Pancreas (tissue), 10 donors: ENCODE results near the gene NOL9. TPM values are rescaled to one million over a fixed set of nuclear protein-coding genes. Genes with fewer than 3 reads are reported as not detected.

Experiments
- ATAC-seq, 4 donors: fragments of 200-7000 bp; cut with Tn5 transposase; one replicate each; pipeline versions ENCODE4 v1.8.0 to v1.9.1; 2020; ENCODE audit warnings: mild to moderate bottlenecking in 4 of 4, moderate library complexity in 4 of 4
- DNase-seq, 6 donors: peaks; one replicate each; pipeline ENCODE4 v3.0.0-alpha.2; 2020
- FAIRE-seq: peaks from 2 replicates; lab custom pipeline; 2012; peaks lifted over from hg19 to GRCh38; lab: Jason Lieb, UNC
- H3K27ac ChIP-seq, 4 donors: fragments of 200-600 bp; sonication (generic); 1 replicate in 3 of 4; 2 replicates in 1 of 4; pipeline versions ENCODE4 v1.5.0 to v1.8.0; 2020
- H3K27me3 ChIP-seq, 4 donors: fragments of 200-600 bp; one replicate each; pipeline ENCODE4 v1.8.0; 2021
- H3K36me3 ChIP-seq, 3 donors: fragments of 200-600 bp; sonication (generic) in 1 of 3; one replicate each; pipeline versions ENCODE4 v1.5.0 to v1.8.0; 2020 to 2021
- H3K4me1 ChIP-seq, 3 donors: fragments of 200-600 bp; one replicate each; pipeline ENCODE4 v1.8.0; 2021
- H3K4me3 ChIP-seq, 4 donors: fragments of 200-600 bp; sonication (generic) in 2 of 4; one replicate each; pipeline versions ENCODE4 v1.5.0 to v1.8.0; 2020 to 2021
- H3K9me3 ChIP-seq, 4 donors: fragments of 200-600 bp; one replicate each; pipeline ENCODE4 v1.8.0; 2021
- CTCF ChIP-seq, 4 donors: fragments of 200-600 bp; sonication (generic) in 3 of 4; IDR thresholded peaks; one replicate each; pipeline versions ENCODE4 v1.5.0 to v1.8.0; 2021; ENCODE audit warnings: antibody characterized with exemption in 4 of 4
- WGBS, 2 donors: extraction: QIAGEN DNeasy Blood & Tissue Kit; methylation state at CpG; one replicate each; pipeline ENCODE4 v1.1.7; 2013; 5-methylcytosine and 5-hydroxymethylcytosine counted together
- intact Hi-C, 3 donors: fragments of 100-400 bp; cut with DNase I; formaldehyde crosslinking; loops; one replicate each; pipeline versions ENCODE4 v1.11.1 to v1.14.2; 2022
- polyA plus RNA-seq, 2 donors: library from polyadenylated mRNA; stranded (reverse); fragments of 200-250 nt; gene quantifications; one replicate each; pipeline ENCODE4 v1.2.3, GENCODE V29; 2013
- total RNA-seq, 6 donors: library from RNA; stranded (reverse); fragmentation: NEBNext Ultra II Directional in 4 of 6; extraction: Animal tissue kit (Norgen Biotek cat#: 25700) in 4 of 6; gene quantifications; one replicate each; pipeline versions ENCODE4 v1.2.1 to v1.2.4, GENCODE V29; 2021 to 2023
- donor health status: healthy with polysubstance abuse.
- donor health status: DM: no; HTN: no; CAD: no; lungs with moderate emphysema.
- donor health status: DM: no; HTN: no; CAD: no.
- donor health status: control.
- donor health status: control.
- donor health status: Bipolar disorder and iron deficiency.
- donor health status: DM: yes; HTN: yes; CAD: no.
- donor health status: DM: no; HTN: no; CAD: no.
- donor health status: DM: no; HTN: no; CAD: no.
- donor health status: DM: yes; HTN: yes; CAD: no.

The NOL9 gene
- total and polyA plus RNA-seq, 8 donors, result 7.5 to 15.1 (median 11.4) TPM

DNA sequence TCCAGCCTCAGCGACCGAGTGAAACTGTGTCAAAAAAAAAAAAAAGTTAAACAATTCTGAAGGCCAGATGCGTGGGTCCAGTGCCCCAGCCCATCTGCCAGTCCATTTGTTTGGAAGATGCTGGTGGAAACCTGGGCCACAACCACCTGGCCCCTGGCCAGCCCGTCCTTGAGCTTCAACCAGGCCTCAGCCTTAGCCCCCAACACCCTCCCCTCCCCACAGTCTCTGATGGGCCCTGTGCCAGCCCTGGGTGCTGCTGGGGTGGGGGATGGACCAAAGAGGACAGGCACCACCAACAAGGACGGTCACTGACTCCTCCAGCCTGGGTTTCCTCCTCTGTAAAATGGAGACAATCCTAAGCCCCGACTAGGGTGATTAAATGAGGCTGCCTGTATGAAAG, 43.3 kb downstream of the NOL9 start:
- Histone ChIP-seq H3K27me3 (no peaks in the 10 kb centered on the region), H3K4me3 (no peak overlapping the region), H3K27ac (no peak overlapping the region), H3K9me3 (no peaks in the 10 kb centered on the region), H3K36me3 (no peaks in the 10 kb centered on the region), H3K4me1 (no peaks in the 10 kb centered on the region)
- 62% methylated on average over 6 of the region's 6 CpGs for WGBS, 2 donors
- no peak for ATAC-seq
- TF ChIP-seq CTCF (IDR thresholded peaks at IDR 0.05), result no peak
- intact Hi-C loops, result no loop called here
- DNase-seq, result no peak
- no peak for FAIRE-seq

DNA sequence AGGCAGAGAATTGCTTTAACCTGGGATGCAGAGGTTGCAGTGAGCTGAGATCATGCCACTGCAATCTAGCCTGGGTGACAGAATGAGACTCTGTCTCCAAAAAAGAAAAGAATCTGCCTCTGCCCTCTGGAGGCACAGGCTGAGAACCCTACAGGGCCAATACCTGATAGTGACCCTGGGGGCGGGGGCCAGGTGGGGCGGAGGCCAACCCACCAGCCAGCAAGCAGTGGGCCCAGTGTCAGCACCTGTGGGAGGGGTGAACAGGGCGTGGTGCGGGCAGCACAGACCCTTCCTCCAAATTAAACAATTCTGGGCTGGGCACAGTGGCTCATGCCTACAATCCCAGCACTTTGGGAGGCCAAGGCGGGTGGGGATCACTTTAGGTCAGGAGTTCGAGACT, 43.8 kb downstream of the NOL9 start:
- FAIRE-seq, result no peak
- Histone ChIP-seq H3K9me3 (no peaks in the 10 kb centered on the region), H3K4me3 (no peak overlapping the region), H3K27me3 (no peaks in the 10 kb centered on the region), H3K36me3 (no peaks in the 10 kb centered on the region), H3K27ac (no peak overlapping the region), H3K4me1 (no peaks in the 10 kb centered on the region)
- ATAC-seq, result no peak
- no peak for DNase-seq
- TF ChIP-seq CTCF (IDR thresholded peaks at IDR 0.05), result no peak
- intact Hi-C loops, result no loop called here
- 76 to 87% methylated on average over 6 of the region's 6 CpGs for WGBS, 2 donors

GRCh38 chr1:6509919-6510291, 44.4 kb downstream of the NOL9 start:
- no peak overlapping the region for H3K27ac ChIP-seq
- no peaks in the 10 kb centered on the region for H3K27me3 ChIP-seq
- intact Hi-C loops, result no loop called here
- FAIRE-seq (no peak), ATAC-seq (peak in 1 of 4 donors; percentile 58), DNase-seq (peak in 1 of 6 donors; percentile 49)
- no peaks in the 10 kb centered on the region for H3K4me1 ChIP-seq
- no peaks in the 10 kb centered on the region for H3K9me3 ChIP-seq
- H3K4me3 ChIP-seq, result no peak overlapping the region
- TF ChIP-seq CTCF (IDR thresholded peaks at IDR 0.05), result no peak
- H3K36me3 ChIP-seq, result no peaks in the 10 kb centered on the region
- WGBS, 2 donors, result 76 to 90% methylated on average over 7 to 10 of the region's 10 CpGs

GRCh38 chr1:6509220-6509918, 44.9 kb downstream of the NOL9 start:
- H3K4me3 ChIP-seq, result no peak overlapping the region
- TF ChIP-seq CTCF (IDR thresholded peaks at IDR 0.05), result no peak
- intact Hi-C loops, result no loop called here
- no peaks in the 10 kb centered on the region for H3K9me3 ChIP-seq
- FAIRE-seq (no peak), DNase-seq (peak in 1 of 6 donors; percentile 41), ATAC-seq (peak in 1 of 4 donors; percentile 17)
- no peak overlapping the region for H3K27ac ChIP-seq
- no peaks in the 10 kb centered on the region for H3K4me1 ChIP-seq
- H3K27me3 ChIP-seq, result no peaks in the 10 kb centered on the region
- no peaks in the 10 kb centered on the region for H3K36me3 ChIP-seq
- 58 to 70% methylated on average over 20 of the region's 20 CpGs for WGBS, 2 donors

- no peak for FAIRE-seq
- DNase-seq, result peak in 1 of 6 donors; percentile 51
- no peak for TF ChIP-seq CTCF (IDR thresholded peaks at IDR 0.05)
- Histone ChIP-seq H3K9me3 (no peaks in the 10 kb centered on the region), H3K36me3 (no peaks in the 10 kb centered on the region), H3K27me3 (no peaks in the 10 kb centered on the region), H3K4me3 (no peak overlapping the region), H3K4me1 (no peaks in the 10 kb centered on the region), H3K27ac (no peak overlapping the region)
- ATAC-seq, result no peak
- intact Hi-C loops, result no loop called here
- WGBS, 2 donors, result 83 to 91% methylated on average over 8 to 11 of the region's 11 CpGs
Observed at GRCh38 chr1:6508816-6509189, 45.5 kb downstream of the NOL9 start.
